Uterus (tissue), 2 donors: ENCODE results near the gene MASP2.

Experiments
- POLR2A ChIP-seq, 2 donors: fragments of 450-650 bp; IDR thresholded peaks; one replicate each; pipeline ENCODE4 v1.6.1; 2016; ENCODE audit warnings: antibody characterized with exemption in 2 of 2, mild to moderate bottlenecking in 1 of 2, moderate library complexity in 1 of 2
- TF ChIP-seq, protein P1 (sequence below), 4 experiments: fragments of 200-600 bp in 2 of 4; fragments of 450-650 bp in 2 of 4; sonication (generic) in 2 of 4; IDR thresholded peaks; one replicate each; pipeline ENCODE4 v1.5.1; 2016 to 2019; ENCODE audit warnings: antibody characterized with exemption in 4 of 4, mild to moderate bottlenecking in 2 of 4, moderate library complexity in 1 of 4

- TF ChIP-seq, protein P1, sequence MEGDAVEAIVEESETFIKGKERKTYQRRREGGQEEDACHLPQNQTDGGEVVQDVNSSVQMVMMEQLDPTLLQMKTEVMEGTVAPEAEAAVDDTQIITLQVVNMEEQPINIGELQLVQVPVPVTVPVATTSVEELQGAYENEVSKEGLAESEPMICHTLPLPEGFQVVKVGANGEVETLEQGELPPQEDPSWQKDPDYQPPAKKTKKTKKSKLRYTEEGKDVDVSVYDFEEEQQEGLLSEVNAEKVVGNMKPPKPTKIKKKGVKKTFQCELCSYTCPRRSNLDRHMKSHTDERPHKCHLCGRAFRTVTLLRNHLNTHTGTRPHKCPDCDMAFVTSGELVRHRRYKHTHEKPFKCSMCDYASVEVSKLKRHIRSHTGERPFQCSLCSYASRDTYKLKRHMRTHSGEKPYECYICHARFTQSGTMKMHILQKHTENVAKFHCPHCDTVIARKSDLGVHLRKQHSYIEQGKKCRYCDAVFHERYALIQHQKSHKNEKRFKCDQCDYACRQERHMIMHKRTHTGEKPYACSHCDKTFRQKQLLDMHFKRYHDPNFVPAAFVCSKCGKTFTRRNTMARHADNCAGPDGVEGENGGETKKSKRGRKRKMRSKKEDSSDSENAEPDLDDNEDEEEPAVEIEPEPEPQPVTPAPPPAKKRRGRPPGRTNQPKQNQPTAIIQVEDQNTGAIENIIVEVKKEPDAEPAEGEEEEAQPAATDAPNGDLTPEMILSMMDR (IDR thresholded peaks at IDR 0.05), result no peak
- no peak for TF ChIP-seq POLR2A (IDR thresholded peaks at IDR 0.05)
Measured at GRCh38 chr1:11080931-11081330, 33.9 kb upstream of the MASP2 start.
